C4-2B (cell line): ENCODE measurements around the gene OCA2.

Experiments used
- H3K27ac ChIP-seq: fragments of 450-650 bp; 2 replicates; pipeline ENCODE4 v1.5.1; 2017
- CTCF ChIP-seq: fragments of 450-650 bp; conservative IDR thresholded peaks from 2 replicates; pipeline ENCODE4 v1.5.1; 2017; ENCODE audit warnings: mild to moderate bottlenecking
- ZFX ChIP-seq: fragments of 450-650 bp; IDR thresholded peaks from 2 replicates; pipeline ENCODE4 v1.6.1; 2017

Gene OCA2

DNA sequence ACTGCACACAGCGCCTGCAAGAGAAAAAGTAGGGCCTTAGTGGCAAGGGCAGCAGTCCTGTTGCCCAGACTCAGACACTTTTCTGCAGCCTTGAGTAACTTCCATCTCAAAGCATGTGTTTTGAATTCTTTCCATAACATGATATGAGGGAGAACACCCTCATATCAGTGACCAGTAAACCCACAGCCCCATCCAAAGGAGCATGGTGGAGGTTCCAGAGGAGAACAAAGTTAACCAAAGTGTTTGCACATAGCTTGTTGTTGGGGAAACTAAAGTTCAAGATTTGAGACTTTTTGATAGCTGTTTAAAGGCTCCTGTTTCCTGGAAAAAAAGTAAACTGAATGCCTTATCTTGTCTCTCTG is 74.2 kb downstream of the OCA2 start:
- H3K27ac ChIP-seq, result no peak overlapping the region
- no peak for TF ChIP-seq ZFX
- no peak for TF ChIP-seq CTCF

- no peak overlapping the region for H3K27ac ChIP-seq
- TF ChIP-seq CTCF (no peak), ZFX (no peak)
Observed at GRCh38 chr15:28023933-28024888, 74.9 kb downstream of the OCA2 start.

DNA sequence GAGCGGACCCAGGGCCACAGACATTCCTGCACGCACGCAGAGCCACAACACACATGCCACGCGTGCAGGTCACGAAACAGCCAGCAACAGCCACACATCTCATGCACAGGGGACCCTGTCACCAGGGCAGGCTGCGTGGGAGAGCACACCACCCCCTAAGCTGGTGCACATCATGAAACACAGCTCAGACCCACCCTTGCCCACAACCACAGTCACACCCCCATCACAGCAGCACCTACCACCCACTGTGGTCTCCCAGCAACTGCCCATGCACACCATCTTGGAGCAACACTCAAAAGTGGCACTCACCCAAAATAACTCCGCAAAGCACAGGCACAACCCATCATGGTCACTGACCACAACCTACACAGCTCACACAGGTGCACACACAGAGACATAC is 75.7 kb downstream of the OCA2 start:
- no peak overlapping the region for H3K27ac ChIP-seq
- TF ChIP-seq CTCF, result no peak
- TF ChIP-seq ZFX, result no peak

DNA sequence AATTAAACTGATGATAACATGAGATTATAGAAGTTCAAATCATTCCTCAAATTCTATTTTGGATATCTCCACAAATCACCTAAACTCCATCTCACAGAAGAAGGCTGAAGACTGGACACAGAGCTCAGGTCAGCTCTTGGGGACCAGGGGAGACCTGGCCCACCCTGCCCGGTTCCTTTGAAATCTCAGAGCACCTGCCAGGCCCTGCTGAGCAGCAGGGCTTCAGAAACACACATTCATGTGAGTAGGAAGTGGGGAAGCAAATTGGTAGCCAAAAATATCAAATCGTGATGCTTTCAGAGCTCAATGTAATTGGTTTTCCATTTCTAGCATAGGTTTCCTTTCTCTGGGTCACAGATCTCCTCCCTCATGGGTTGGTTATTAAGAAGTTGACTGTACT is 76.2 kb downstream of the OCA2 start:
- no peak for TF ChIP-seq ZFX
- TF ChIP-seq CTCF, result no peak
- H3K27ac ChIP-seq, result no peak overlapping the region

DNA sequence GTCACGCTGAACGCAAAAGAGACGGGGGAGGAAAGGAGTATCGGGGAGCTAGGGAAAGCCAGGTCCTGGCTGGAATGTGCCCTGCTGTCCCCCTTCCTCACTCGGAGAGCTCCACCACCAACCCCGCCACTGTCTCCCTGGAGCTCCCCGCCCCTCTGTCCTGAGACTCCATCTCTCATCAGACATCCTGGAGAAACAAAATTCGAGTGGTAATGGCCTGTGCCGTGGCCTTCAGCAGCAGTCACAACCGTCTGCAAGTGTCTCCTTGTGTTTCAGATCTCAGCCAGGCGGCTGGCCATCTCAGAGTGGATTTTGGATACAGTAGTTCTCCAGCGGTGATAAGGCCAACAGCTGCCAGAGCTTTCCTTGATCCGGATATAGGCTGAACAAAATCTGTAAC is 76.9 kb downstream of the OCA2 start:
- TF ChIP-seq CTCF (no peak), ZFX (no peak)
- H3K27ac ChIP-seq, result no peak overlapping the region

GRCh38 chr15:28021281-28022039 is 77.7 kb downstream of the OCA2 start:
- no peak overlapping the region for H3K27ac ChIP-seq
- TF ChIP-seq CTCF (peak; percentile 64), ZFX (no peak)

GRCh38 chr15:28020644-28021043 is 78.5 kb downstream of the OCA2 start:
- H3K27ac ChIP-seq, result no peak overlapping the region
- TF ChIP-seq CTCF, result no peak
- no peak for TF ChIP-seq ZFX
